CD4-positive, alpha-beta T cell treated with Interleukin-4 for 1 hour (primary cell): Measurements from ENCODE around the gene KCNH2.
A peak's percentile ranks its signal among the peaks of the same experiment; 100 is the strongest.

Source experiments
- DNase-seq, 2 donors: peaks; one replicate each; pipeline ENCODE4 v3.0.0-alpha.2; 2020 to 2022

KCNH2 gene

GRCh38 chr7:150904011-150904909 lies 73.9 kb downstream of the KCNH2 start:
- no peak for DNase-seq

GRCh38 chr7:150903606-150904005 lies 74.5 kb downstream of the KCNH2 start:
- no peak for DNase-seq

GRCh38 chr7:150902078-150903033 lies 75.8 kb downstream of the KCNH2 start:
- no peak for DNase-seq

GRCh38 chr7:150901160-150902035 lies 76.7 kb downstream of the KCNH2 start:
- no peak for DNase-seq

GRCh38 chr7:150900675-150901074 lies 77.4 kb downstream of the KCNH2 start:
- DNase-seq: no peak

- DNase-seq: peak; percentile 75 to 76
Observed at GRCh38 chr7:150898475-150899011, 79.6 kb downstream of the KCNH2 start.

- DNase-seq: no peak
Observed at GRCh38 chr7:150897502-150898474, 80.3 kb downstream of the KCNH2 start.

- no peak for DNase-seq
Observed at GRCh38 chr7:150896562-150897209, 81.4 kb downstream of the KCNH2 start.

- no peak for DNase-seq
Observed at GRCh38 chr7:150895809-150896208, 82.3 kb downstream of the KCNH2 start.
